HT-29 (cell line): ENCODE results near the gene CELSR2. TPM values are rescaled to one million over a fixed set of nuclear protein-coding genes. Genes with fewer than 3 reads are reported as not detected.

ENCODE experiments used
- total RNA-seq: library from RNA; depleted of rRNA; stranded (reverse); fragments of >200 nt; shearing (Covaris generic); gene quantifications from 2 replicates; pipeline ENCODE4 v1.2.3, GENCODE V29; 2014; rRNA removed

The CELSR2 gene
- total RNA-seq, 1 experiment from 2014 or later, result 1.4 TPM

Other genes with a start within 250 kb of the CELSR2 start
- 1.8 and 2.4 TPM in 2 replicates for gene WDR47, start 207.4 kb upstream of the CELSR2 start, total RNA-seq
- 10.5 and 15.2 TPM in 2 replicates for gene TAF13, start 173.5 kb upstream of the CELSR2 start, total RNA-seq
- 9.8 and 16.4 TPM in 2 replicates for gene TMEM167B, start 158.8 kb upstream of the CELSR2 start, total RNA-seq
- 0.44 and 0.71 TPM in 2 replicates for gene ELAPOR1, start 135.4 kb upstream of the CELSR2 start, total RNA-seq
- 109 and 125 TPM in 2 replicates for gene SARS1, start 35.6 kb upstream of the CELSR2 start, total RNA-seq
- 54.6 and 61.1 TPM in 2 replicates for gene PSRC1, start 33.6 kb downstream of the CELSR2 start, total RNA-seq
- 0.13 TPM in 1 of 2 replicates, not detected in the other for gene MYBPHL, start 57.5 kb downstream of the CELSR2 start, total RNA-seq
- gene SORT1, start 148.4 kb downstream of the CELSR2 start, total RNA-seq, result 15.3 and 16.3 TPM in 2 replicates
- 61.2 and 80.9 TPM in 2 replicates for gene PSMA5, start 176.9 kb downstream of the CELSR2 start, total RNA-seq
- not detected in 2 replicates for gene SYPL2, start 217.0 kb downstream of the CELSR2 start, total RNA-seq
- 10.8 and 14.1 TPM in 2 replicates for gene ATXN7L2, start 234.4 kb downstream of the CELSR2 start, total RNA-seq
- 5.9 TPM in 2 replicates for gene CYB561D1, start 244.6 kb downstream of the CELSR2 start, total RNA-seq